GM19372 (cell line): ENCODE data around the gene ZNF593.

Source experiments
- ATAC-seq: cut with Tn5 transposase; IDR thresholded peaks from one replicate; pipeline ENCODE4 v1.9.1; 2021; ENCODE audit warnings: mild to moderate bottlenecking, low read depth, moderate library complexity; ENCODE audit not compliant: unreplicated experiment

ZNF593 gene

DNA sequence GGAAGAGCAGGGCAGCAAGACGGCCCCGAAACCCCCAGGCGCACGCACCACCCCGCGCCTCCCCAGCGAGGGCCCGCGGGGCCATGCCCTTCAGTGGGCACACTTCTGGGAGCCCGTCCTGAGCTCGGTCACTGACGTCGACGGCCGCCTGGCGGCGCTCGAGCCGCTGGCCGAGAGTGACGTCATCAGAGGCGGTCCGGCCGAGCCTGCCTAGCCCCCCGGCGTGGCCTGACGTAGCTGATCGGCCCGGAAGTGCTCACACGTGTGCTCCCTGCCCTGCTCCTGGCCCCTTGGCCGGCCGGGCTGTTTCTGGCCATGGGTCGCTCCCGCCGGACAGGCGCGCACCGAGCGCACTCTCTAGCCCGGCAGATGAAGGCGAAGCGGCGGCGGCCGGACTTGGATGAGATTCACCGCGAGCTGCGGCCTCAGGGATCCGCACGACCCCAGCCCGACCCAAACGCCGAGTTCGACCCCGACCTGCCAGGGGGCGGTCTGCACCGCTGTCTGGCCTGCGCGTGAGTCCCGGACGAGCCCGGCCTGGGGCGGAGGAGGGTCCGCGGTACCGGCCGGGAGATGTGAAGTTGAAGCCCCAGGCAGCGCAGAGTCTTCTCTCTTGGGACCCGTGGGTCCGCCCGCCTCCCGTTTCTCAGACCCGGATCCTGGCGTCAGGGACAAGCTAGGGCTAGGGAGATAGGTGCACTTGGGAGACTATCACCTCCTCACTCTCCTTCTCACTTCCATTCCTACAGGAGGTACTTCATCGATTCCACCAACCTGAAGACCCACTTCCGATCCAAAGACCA is at the start of gene ZNF593:
ZNF593 (plus strand) TSS at position 240 of the 803 bp plus-strand sequence; CDS start at position 316, 76 bp downstream.
- peak; percentile 93 for ATAC-seq

DNA sequence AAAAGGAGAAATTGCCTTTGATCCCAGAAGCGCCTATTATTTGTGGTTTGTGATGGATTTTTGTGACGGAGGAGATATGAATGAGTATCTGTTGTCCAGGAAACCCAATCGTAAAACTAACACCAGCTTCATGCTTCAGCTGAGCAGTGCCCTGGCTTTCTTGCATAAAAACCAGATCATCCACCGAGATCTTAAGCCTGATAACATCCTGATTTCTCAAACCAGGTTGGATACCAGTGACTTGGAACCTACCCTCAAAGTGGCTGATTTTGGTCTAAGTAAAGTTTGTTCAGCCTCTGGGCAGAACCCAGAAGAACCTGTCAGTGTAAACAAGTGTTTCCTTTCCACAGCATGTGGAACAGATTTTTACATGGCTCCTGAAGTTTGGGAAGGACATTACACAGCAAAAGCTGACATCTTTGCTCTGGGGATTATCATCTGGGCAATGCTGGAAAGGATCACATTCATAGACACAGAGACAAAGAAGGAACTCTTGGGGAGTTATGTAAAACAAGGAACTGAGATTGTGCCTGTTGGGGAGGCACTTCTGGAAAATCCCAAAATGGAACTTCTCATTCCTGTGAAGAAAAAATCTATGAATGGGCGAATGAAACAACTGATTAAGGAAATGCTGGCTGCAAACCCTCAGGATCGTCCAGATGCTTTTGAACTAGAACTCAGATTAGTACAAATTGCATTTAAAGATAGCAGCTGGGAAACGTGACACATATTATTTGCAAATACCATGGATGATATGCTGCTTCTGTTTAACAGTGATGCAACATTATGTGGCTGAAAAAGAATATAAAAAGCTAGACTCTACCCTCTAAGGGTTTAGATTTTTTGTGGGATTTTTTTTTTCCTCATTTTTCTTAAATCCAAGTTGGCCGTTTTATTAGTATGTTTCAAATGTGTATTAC is 47.6 kb upstream of the ZNF593 start:
- no peak for ATAC-seq

GRCh38 chr1:26122988-26123973 is 46.4 kb upstream of the ZNF593 start:
- ATAC-seq: no peak

GRCh38 chr1:26124418-26125331 is 45.0 kb upstream of the ZNF593 start:
- no peak for ATAC-seq

GRCh38 chr1:26125382-26125781 is 44.3 kb upstream of the ZNF593 start:
- ATAC-seq: no peak

- no peak for ATAC-seq
These were observed 43.8 kb upstream of the ZNF593 start for GRCh38 chr1:26125946-26126320.

- ATAC-seq: peak; percentile 90
These were observed 43.2 kb upstream of the ZNF593 start for GRCh38 chr1:26126321-26127084.

DNA sequence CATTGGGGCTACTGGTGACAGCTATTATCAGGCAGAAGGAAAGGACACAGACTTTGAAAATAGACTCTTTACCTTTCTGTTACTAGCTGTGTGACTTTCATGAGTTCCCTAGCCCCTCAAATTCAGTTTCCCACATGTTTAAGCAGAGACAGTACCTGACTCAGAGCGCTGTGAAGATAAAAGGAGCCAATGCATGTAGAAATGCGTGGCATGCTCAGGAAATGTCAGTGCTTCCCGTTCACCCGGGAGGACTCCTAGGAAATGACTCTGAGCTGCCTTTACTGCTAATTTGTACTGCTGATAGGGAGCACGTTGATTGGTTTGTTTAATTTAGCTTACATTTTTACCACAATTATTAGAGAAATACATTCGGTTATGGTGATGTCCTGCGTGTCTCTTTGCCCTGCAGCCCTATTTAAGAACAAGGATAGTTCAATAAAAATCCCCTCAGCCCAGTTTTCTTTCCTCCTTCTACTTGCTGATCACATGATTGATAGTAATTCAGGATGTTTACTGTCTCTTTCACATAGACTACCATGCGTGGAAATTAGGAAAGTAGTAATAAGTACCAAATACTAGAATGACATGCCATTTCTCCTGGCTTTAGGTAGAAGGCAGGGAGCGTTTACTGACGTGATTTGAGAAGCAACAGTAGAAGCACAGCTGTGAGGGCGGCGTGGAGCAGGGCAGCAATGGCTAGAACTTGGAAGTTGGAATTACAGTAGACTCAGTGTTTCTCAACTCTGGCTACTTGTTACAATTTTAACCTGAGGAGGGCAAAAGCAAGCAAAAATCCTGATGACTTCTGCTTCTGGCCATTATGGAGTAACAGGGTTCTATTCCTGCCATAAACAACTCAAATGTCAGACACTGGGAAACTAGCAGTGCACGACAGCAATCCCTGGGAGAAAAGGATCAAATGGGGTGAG is 42.2 kb upstream of the ZNF593 start:
- ATAC-seq: no peak

DNA sequence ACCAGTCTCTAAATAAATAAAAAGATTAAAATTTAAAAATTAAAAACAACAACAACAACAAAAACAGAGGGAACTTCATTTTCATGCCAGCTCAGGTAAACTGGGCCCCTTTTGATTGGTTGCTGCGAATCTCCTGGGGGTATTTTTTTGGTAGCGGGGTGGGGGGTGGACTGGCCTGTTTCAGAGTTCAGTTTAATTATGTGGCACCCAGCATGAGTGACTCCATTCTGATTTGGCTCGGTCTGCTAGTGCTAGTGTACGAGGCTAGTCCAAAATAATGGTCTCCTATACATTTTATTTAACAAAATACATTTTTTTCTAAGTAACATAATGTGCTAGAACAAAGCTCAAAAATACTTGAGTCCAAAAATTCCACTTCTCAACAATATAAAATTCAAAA is 39.9 kb upstream of the ZNF593 start:
- ATAC-seq: no peak

GRCh38 chr1:26130695-26131094 is 39.0 kb upstream of the ZNF593 start:
- ATAC-seq: no peak

GRCh38 chr1:26132128-26132833 is 37.4 kb upstream of the ZNF593 start:
- no peak for ATAC-seq

GRCh38 chr1:26132834-26133167 is 36.9 kb upstream of the ZNF593 start:
- no peak for ATAC-seq

- no peak for ATAC-seq
These were observed 35.2 kb upstream of the ZNF593 start for GRCh38 chr1:26134466-26134865.

DNA sequence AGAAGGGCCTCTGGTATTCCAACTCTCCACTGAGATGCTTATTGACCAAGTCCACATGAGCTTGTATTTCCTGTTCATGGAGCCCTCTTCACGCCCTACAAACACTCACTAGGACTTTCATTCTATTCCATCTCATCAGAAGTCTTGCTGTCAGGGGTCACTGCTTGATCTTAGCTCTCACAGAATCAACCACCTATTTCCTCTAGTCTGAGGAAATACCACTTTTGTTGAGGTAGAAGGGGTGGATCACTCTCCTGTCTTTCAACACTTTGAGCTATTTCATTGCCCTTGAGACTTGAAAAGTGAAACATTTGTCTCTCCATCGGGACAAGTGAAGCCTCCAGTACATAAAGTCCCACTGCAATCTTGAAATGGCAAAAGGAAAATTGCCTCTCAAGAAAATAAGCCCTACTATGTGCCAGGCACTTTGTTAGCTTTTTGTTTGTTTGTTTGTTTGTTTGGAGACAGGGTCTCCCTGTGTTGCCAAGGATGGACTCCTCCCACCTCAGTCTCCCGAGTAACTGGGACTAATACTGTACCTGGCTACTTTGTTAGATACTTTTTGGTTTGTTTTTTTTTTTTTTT is 30.6 kb upstream of the ZNF593 start:
- no peak for ATAC-seq

GRCh38 chr1:26142159-26142558 is 27.5 kb upstream of the ZNF593 start:
- ATAC-seq: no peak

DNA sequence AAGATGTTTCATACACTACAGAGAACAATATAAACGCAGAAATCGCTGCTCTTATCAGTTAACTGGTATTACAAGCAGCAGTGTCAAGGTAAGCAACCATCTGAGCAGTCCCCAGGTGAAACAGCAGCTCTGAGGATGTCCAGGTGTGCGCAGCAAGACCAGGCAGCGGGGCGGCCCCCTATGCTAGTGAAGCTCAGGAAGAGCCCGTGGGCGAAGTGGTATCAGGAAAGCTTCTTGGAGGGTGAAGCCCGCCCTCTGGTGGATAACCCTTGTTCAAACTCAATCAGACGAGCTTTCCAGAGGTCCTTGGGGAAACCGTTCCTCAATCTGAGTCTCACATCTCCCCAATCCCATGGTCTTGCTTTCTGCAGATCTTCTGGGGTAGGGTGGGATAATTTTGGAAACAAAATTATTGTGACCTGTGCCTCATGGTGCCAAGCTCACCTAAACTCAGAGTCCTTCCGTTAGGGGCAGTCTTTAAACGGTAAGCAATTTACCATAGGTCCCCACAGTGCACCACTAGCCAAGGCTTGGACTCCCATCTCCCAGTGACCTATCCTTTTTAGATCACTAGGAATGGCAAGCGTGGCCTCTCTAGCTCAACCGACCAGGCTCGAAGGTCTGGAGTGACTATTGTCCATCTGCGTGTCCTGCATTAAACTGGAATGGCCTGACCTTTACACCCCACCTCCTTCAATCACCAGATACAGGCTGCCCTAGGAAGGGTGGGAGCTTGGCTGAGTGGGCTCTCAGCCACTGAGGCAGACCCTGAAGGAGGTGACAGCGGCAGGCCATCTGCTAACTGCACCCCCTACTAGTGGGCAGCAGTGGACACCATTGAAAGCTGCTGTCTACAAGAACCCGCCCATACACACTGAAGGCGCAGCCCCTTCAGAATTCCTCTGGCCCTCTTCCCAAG is 24.4 kb upstream of the ZNF593 start:
- no peak for ATAC-seq
